ENCODE measurements around the gene ASTN2. TPM values are rescaled to one million over a fixed set of nuclear protein-coding genes. Genes with fewer than 3 reads are reported as not detected.
A peak's percentile ranks its signal among the peaks of the same experiment; 100 is the strongest.

The ASTN2 gene
- total RNA-seq, 1 donor, result 5.6 TPM

DNA sequence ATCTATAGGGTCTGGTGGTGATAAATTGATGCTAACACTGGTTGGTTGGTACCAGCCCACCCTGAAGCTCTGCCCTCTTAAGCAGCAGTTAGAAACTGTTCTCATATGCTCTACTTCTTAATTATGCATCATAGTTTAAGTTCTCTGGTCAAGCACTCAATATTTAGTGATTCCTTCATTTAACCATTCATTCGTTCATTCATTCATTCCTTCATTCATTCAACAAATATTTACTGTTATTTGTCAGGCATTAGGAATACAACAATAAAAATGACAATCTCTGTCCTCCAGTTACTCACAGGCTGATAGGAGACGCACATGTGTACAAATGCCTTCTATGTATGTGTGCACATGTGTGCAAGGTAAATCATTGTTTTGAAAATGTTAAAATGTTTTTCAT, 673.1 kb downstream of the ASTN2 start:
- no peak for DNase-seq (ENCODE audit: low read depth)
- TF ChIP-seq, protein P1, sequence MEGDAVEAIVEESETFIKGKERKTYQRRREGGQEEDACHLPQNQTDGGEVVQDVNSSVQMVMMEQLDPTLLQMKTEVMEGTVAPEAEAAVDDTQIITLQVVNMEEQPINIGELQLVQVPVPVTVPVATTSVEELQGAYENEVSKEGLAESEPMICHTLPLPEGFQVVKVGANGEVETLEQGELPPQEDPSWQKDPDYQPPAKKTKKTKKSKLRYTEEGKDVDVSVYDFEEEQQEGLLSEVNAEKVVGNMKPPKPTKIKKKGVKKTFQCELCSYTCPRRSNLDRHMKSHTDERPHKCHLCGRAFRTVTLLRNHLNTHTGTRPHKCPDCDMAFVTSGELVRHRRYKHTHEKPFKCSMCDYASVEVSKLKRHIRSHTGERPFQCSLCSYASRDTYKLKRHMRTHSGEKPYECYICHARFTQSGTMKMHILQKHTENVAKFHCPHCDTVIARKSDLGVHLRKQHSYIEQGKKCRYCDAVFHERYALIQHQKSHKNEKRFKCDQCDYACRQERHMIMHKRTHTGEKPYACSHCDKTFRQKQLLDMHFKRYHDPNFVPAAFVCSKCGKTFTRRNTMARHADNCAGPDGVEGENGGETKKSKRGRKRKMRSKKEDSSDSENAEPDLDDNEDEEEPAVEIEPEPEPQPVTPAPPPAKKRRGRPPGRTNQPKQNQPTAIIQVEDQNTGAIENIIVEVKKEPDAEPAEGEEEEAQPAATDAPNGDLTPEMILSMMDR (IDR thresholded peaks at IDR 0.05; ENCODE audit: insufficient read depth, low read length), result no peak
- H3K4me3 ChIP-seq (ENCODE audit: low read depth, low read length), result no peak overlapping the region

DNA sequence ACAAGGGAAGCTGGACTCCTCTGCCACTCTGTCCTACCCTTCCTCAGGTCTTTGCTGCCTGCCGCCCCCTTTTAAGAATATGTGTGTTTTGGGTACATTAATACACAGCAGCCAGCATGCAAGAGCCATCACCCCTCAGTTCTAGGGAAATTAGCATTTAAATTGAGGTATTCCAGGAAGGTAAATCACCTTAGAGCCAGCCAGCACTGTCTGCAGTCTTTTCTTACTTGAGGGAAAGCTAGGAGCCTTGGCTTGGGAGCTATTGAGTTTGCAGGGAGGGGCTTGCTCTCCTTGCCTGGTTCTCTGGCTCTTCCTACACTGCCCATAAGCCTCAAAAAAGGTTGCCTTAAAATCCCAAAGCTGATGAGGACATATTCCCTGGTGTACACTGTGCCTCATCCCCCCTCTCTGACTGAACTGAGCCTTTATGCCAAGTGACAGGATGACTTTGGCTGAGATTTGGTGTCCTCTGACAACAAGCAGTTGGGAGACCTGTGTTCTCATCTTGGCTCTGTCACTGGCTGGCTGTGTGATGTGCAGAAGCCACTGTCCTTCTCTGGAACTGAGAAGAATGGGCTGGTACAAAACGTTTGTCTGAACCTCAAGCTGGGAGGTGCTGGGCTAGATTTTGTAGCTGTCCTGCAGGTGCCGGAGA, 673.6 kb downstream of the ASTN2 start:
- TF ChIP-seq, protein P1 (IDR thresholded peaks at IDR 0.05; ENCODE audit: insufficient read depth, low read length), result no peak
- no peak overlapping the region for H3K4me3 ChIP-seq (ENCODE audit: low read depth, low read length)
- no peak for DNase-seq (ENCODE audit: low read depth)

DNA sequence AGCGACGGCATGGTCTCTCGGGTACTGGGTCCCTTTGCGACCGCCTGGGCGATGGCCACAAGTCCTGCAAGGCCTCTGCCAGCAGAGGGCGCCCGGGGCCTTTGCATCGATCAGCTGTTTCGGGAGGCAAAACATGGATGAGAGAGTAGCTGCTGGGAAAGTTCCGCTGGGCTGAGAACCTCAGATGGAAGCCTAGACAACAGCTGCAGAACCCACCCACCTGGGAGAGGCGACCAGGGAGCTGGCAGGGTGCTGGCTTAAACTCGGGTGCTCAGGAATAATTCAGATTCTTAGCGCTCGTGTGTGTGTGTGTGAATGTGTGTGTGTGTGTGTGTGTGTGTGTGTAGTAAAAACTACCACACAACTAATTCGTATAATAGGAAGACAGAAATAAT, 677.7 kb downstream of the ASTN2 start:
- peak; percentile 67 for DNase-seq (ENCODE audit: low read depth)
- TF ChIP-seq, protein P1 (IDR thresholded peaks at IDR 0.05; ENCODE audit: insufficient read depth, low read length), result peak; percentile 96
- no peak overlapping the region for H3K4me3 ChIP-seq (ENCODE audit: low read depth, low read length)

DNA sequence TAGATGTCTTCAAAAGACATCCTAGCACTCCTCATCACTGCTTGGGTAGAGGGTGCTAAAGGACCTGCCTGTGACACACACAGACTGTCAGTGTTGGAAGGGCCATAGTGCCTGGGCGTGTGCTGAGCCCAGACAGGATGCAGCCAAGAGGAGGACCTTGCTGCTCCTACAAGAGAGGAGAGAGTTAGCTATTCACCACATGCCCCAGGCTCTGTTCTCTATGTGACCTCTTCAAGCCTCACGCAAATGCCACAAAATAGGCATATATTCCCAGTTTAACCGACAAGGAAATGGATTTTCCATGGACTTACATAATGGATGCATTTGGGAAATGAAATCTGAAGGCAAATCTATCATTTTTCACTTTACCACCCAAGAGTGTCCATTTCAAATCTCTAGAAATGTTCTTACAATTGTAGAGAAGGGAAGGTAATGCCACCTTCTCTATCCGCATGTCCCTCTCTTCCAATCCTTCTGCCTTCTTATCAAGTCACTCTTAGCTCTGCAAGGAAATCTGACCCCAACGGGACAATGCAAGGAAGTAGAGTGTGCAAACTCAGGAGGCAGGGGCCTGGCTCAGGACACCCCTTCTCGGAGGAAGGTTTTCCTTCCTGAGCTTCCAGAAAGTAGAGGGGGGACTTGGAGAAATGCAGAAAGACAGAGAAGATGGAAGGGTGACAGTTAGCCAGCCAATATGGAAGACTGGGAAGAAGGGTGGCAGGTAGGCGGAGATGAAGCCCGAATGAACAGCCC, 678.3 kb downstream of the ASTN2 start:
- no peak overlapping the region for H3K4me3 ChIP-seq (ENCODE audit: low read depth, low read length)
- TF ChIP-seq, protein P1 (IDR thresholded peaks at IDR 0.05; ENCODE audit: insufficient read depth, low read length), result no peak
- DNase-seq (ENCODE audit: low read depth), result no peak

DNA sequence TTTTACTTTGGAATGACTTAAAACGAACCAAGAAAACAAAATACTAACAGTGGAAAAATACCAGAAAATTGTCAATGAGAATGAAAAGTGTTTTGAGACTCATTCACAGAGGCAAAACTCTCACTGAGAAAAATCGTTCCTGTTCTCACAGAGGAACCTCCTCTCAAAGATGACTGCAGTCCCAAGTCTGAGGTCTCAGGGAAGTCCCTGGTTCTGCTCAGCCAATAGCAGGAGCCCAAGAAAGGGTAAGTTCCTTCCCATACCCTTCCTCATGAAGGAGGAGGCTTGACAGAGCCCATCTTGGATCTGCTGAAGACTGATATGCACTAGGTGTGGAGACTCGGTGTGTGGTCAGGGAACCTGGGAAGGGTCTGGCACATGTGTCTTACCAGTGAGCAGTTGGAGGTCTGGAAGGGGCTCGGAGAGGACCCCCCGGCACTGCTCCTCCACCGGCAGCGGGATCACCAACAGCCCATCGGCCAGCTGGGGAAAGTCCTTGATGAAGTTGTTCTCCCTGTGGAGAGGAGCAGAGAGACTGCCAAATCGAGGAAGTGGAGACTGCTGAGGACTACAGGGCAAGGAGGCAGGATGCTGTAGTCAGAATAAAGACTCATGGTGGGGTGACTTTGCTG, 681.7 kb downstream of the ASTN2 start:
- DNase-seq (ENCODE audit: low read depth), result no peak
- TF ChIP-seq, protein P1 (IDR thresholded peaks at IDR 0.05; ENCODE audit: insufficient read depth, low read length), result no peak

DNA sequence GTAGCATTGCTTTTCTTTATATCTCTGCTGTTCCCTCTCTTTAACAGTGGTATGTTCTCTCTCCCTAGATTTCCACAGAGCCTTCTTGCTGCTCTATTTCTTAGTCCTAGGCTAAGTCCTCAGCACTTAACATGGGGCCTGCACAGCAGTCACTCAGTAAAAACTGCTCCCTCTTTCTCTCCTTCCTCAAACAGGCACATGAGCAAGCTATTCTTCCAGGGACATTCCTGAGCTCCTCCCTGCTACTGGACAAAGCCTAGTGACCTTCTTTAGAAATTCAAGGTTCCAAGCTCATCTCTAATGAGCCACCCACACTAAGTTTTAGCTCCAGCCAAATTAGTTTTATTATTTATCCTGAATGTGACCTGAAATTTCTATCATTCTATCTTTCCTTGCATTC, 688.3 kb downstream of the ASTN2 start:
- TF ChIP-seq, protein P1 (IDR thresholded peaks at IDR 0.05; ENCODE audit: insufficient read depth, low read length), result no peak
- no peak overlapping the region for H3K4me3 ChIP-seq (ENCODE audit: low read depth, low read length)
- DNase-seq (ENCODE audit: low read depth), result no peak

More for the DNA sequence above, 681.7 kb downstream of the ASTN2 start:
- no peak overlapping the region for H3K4me3 ChIP-seq (ENCODE audit: low read depth, low read length)

Measured in fibroblast of the aortic adventitia (primary cell).